PC-9 (cell line): Measurements from ENCODE around the gene CYBA.

Experiments
- EZH2 ChIP-seq: fragments of 200-600 bp; sonication (generic); IDR thresholded peaks from 2 replicates; pipeline ENCODE4 v1.8.0; 2017; ENCODE audit warnings: antibody characterized with exemption, low read depth
- TF ChIP-seq, protein P1 (sequence below): fragments of 200-600 bp; sonication (generic); conservative IDR thresholded peaks from 2 replicates; pipeline ENCODE4 v1.6.1; 2017; ENCODE audit warnings: mixed run types, antibody characterized with exemption, mild to moderate bottlenecking, moderate library complexity

DNA sequence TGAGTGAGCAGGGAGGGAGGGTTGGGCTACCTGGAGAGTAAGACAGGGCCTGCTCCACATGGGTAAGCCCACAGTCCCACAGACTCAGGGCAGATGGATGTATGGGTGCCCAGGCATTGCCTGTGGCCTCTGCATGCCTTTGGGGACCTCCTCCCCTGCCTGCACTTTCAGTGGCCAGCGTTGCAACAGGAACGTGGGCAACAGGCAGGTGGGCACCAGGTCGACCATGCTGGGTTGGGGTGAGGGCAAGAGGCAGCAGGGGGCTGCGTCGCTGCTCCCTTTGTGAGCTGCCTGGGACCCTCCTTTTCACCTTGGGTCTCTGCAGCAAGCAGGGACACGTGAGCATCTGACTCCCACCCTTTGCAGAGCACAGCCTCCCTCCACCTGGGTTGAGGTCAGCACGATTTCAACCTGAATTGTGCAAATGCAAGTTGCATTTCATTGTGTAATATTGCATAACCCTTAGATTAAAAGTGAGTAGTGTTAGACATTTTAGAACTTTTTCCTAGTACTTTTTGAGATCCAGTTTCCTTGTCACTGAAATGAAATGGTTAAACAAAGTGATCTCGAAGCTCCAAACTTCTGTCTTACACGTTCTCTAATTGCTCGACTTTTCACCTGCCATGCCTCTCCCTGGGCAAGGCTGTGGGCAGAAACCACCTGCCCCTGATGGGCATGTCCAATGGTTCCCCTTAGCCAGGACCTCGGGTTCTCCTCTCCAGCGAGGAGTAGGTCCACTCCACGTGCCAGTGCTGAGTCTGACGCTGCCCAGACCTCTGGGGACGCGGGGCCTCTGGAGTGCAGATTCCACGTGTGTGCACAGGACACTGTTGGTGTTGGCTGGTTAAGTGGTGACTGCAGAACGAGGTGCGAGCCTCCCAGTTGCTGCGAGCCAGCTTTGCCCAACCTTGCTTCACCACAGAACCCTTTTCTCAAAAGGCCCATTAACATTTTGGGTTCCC is 45.4 kb downstream of the CYBA start:
- TF ChIP-seq, protein P1, sequence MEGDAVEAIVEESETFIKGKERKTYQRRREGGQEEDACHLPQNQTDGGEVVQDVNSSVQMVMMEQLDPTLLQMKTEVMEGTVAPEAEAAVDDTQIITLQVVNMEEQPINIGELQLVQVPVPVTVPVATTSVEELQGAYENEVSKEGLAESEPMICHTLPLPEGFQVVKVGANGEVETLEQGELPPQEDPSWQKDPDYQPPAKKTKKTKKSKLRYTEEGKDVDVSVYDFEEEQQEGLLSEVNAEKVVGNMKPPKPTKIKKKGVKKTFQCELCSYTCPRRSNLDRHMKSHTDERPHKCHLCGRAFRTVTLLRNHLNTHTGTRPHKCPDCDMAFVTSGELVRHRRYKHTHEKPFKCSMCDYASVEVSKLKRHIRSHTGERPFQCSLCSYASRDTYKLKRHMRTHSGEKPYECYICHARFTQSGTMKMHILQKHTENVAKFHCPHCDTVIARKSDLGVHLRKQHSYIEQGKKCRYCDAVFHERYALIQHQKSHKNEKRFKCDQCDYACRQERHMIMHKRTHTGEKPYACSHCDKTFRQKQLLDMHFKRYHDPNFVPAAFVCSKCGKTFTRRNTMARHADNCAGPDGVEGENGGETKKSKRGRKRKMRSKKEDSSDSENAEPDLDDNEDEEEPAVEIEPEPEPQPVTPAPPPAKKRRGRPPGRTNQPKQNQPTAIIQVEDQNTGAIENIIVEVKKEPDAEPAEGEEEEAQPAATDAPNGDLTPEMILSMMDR, result no peak
- no peak for TF ChIP-seq EZH2
